ENCODE results near the gene ZNF609.

GRCh38 chr15:64636556-64636955, 176.2 kb downstream of the ZNF609 start:
- TF ChIP-seq CTCF (IDR thresholded peaks at IDR 0.05; ENCODE audit: low read depth, low read length) (no peak), EZH2phosphoT487 (IDR thresholded peaks at IDR 0.05; ENCODE audit: low read depth) (no peak)
